Measurements from ENCODE around the gene CDK14.
"Not testable (repeated sequence)": the region's sequence is repeated elsewhere in the genome, so short reads cannot be mapped to it uniquely, and the experiment has no call there.

The CDK14 gene

GRCh38 chr7:91157579-91158320 lies 561.6 kb downstream of the CDK14 start:
- DNase-seq (ENCODE audit: low read depth in 3 of 3) = no peak

- no peak for DNase-seq (ENCODE audit: low read depth in 3 of 3)
Observed at GRCh38 chr7:91162436-91162835, 566.3 kb downstream of the CDK14 start.

- DNase-seq (ENCODE audit: low read depth in 3 of 3) = no peak
Observed at GRCh38 chr7:91164506-91164905, 568.4 kb downstream of the CDK14 start.

- no peak for DNase-seq (ENCODE audit: low read depth in 3 of 3)
Observed at GRCh38 chr7:91165006-91165845, 569.1 kb downstream of the CDK14 start.

GRCh38 chr7:91165846-91166230 lies 569.7 kb downstream of the CDK14 start:
- no peak for DNase-seq (ENCODE audit: low read depth in 3 of 3)

GRCh38 chr7:91168871-91169829 lies 573.0 kb downstream of the CDK14 start:
- DNase-seq (ENCODE audit: low read depth in 3 of 3) = no peak

GRCh38 chr7:91169830-91170191 lies 573.7 kb downstream of the CDK14 start:
- DNase-seq (ENCODE audit: low read depth in 3 of 3) = no peak

- not testable (repeated sequence) for DNase-seq (ENCODE audit: low read depth in 3 of 3)
Observed at GRCh38 chr7:91173265-91173664, 577.1 kb downstream of the CDK14 start.

GRCh38 chr7:91180746-91181145 lies 584.6 kb downstream of the CDK14 start:
- DNase-seq (ENCODE audit: low read depth in 3 of 3) = no peak

- DNase-seq (ENCODE audit: low read depth in 3 of 3) = no peak
Observed at GRCh38 chr7:91181949-91182348, 585.8 kb downstream of the CDK14 start.

GRCh38 chr7:91182819-91183764 lies 587.0 kb downstream of the CDK14 start:
- DNase-seq (ENCODE audit: low read depth in 3 of 3) = no peak

GRCh38 chr7:91185771-91186170 lies 589.6 kb downstream of the CDK14 start:
- DNase-seq (ENCODE audit: low read depth in 3 of 3) = no peak

- no peak for DNase-seq (ENCODE audit: low read depth in 3 of 3)
Observed at GRCh38 chr7:91187061-91187460, 590.9 kb downstream of the CDK14 start.

- DNase-seq (ENCODE audit: low read depth in 3 of 3) = no peak
Observed at GRCh38 chr7:91191771-91192170, 595.6 kb downstream of the CDK14 start.

GRCh38 chr7:91193141-91193540 lies 597.0 kb downstream of the CDK14 start:
- no peak for DNase-seq (ENCODE audit: low read depth in 3 of 3)

GRCh38 chr7:91194841-91195240 lies 598.7 kb downstream of the CDK14 start:
- DNase-seq (ENCODE audit: low read depth in 3 of 3) = no peak

GRCh38 chr7:91196058-91196457 lies 599.9 kb downstream of the CDK14 start:
- no peak for DNase-seq (ENCODE audit: low read depth in 3 of 3)

GRCh38 chr7:91198371-91198770 lies 602.2 kb downstream of the CDK14 start:
- no peak for DNase-seq (ENCODE audit: low read depth in 3 of 3)

- DNase-seq (ENCODE audit: low read depth in 3 of 3) = no peak
Observed at GRCh38 chr7:91199601-91200000, 603.5 kb downstream of the CDK14 start.

- DNase-seq (ENCODE audit: low read depth in 3 of 3) = no peak
Observed at GRCh38 chr7:91201442-91202113, 605.5 kb downstream of the CDK14 start.
